HCT116 (cell line): ENCODE results near the gene AUTS2.

ENCODE experiments used
- CBX3 ChIP-seq: IDR thresholded peaks from 2 replicates; pipeline ENCODE4 v1.6.1; 2012; ENCODE audit warnings: low read depth
- CEBPB ChIP-seq: IDR thresholded peaks from 2 replicates; pipeline ENCODE4 v1.6.1; 2012; ENCODE audit warnings: low read depth
- EZH2 ChIP-seq: fragments of 200-600 bp; sonication (generic); IDR thresholded peaks from 2 replicates; pipeline ENCODE4 v1.6.1; 2017; ENCODE audit warnings: antibody characterized with exemption, mixed run types
- EZH2phosphoT487 ChIP-seq: fragments of 200-600 bp; IDR thresholded peaks from 2 replicates; pipeline ENCODE4 v1.6.1; 2018; ENCODE audit warnings: antibody characterized with exemption, borderline replicate concordance
- JUND ChIP-seq: IDR thresholded peaks from 2 replicates; pipeline ENCODE4 v1.6.1; 2012
- MAX ChIP-seq: IDR thresholded peaks from 2 replicates; pipeline ENCODE4 v1.6.1; 2012
- POLR2A ChIP-seq: IDR thresholded peaks from 2 replicates; pipeline ENCODE4 v1.7.0; 2011; ENCODE audit warnings: borderline replicate concordance; ENCODE audit not compliant: insufficient read depth, insufficient read length; ENCODE audit errors: extremely low read depth
- RAD21 ChIP-seq: IDR thresholded peaks from 2 replicates; pipeline ENCODE4 v1.6.1; 2012; ENCODE audit warnings: low read depth, mild to moderate bottlenecking
- SP1 ChIP-seq: IDR thresholded peaks from 2 replicates; pipeline ENCODE4 v1.6.1; 2012; ENCODE audit warnings: low read depth
- SRF ChIP-seq: IDR thresholded peaks from 2 replicates; pipeline ENCODE4 v1.6.1; 2012; ENCODE audit warnings: low read depth
- YY1 ChIP-seq: IDR thresholded peaks from 2 replicates; pipeline ENCODE4 v1.6.1; 2011; ENCODE audit warnings: low read length, low read depth, moderate library complexity, mild to moderate bottlenecking; ENCODE audit not compliant: insufficient replicate concordance; ENCODE audit errors: extremely low read depth
- ZBTB33 ChIP-seq: IDR thresholded peaks from 2 replicates; pipeline ENCODE4 v1.6.1; 2011; ENCODE audit warnings: mild to moderate bottlenecking, low read length, moderate library complexity; ENCODE audit not compliant: insufficient replicate concordance; ENCODE audit errors: extremely low read depth
- TF ChIP-seq, protein P1 (sequence below), 3 experiments: fragments of 200-600 bp in 1 of 3; sonication (generic) in 1 of 3; IDR thresholded peaks in 2 of 3; conservative IDR thresholded peaks in 1 of 3; 2 replicates each; pipeline ENCODE4 v1.5.1; 2012 to 2017; ENCODE audit warnings: low read depth in 2 of 3, low read length in 2 of 3, antibody characterized with exemption in 1 of 3, borderline replicate concordance in 1 of 3, control low read depth in 1 of 3, mild to moderate bottlenecking in 1 of 3, mixed read lengths in 1 of 3, mixed run types in 1 of 3, moderate library complexity in 1 of 3; ENCODE audit not compliant: insufficient read depth in 1 of 3

- TF ChIP-seq MAX: no peak
- TF ChIP-seq, protein P1, sequence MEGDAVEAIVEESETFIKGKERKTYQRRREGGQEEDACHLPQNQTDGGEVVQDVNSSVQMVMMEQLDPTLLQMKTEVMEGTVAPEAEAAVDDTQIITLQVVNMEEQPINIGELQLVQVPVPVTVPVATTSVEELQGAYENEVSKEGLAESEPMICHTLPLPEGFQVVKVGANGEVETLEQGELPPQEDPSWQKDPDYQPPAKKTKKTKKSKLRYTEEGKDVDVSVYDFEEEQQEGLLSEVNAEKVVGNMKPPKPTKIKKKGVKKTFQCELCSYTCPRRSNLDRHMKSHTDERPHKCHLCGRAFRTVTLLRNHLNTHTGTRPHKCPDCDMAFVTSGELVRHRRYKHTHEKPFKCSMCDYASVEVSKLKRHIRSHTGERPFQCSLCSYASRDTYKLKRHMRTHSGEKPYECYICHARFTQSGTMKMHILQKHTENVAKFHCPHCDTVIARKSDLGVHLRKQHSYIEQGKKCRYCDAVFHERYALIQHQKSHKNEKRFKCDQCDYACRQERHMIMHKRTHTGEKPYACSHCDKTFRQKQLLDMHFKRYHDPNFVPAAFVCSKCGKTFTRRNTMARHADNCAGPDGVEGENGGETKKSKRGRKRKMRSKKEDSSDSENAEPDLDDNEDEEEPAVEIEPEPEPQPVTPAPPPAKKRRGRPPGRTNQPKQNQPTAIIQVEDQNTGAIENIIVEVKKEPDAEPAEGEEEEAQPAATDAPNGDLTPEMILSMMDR (IDR thresholded peaks at IDR 0.05 in 2 of 3, conservative IDR thresholded peaks at IDR 0.05 in 1 of 3; ENCODE audit: borderline replicate concordance in 1 of 3, insufficient read depth in 1 of 3, low read depth in 2 of 3, low read length in 2 of 3): no peak
- no peak for TF ChIP-seq CEBPB
- TF ChIP-seq JUND: no peak
- TF ChIP-seq EZH2phosphoT487: no peak
- no peak for TF ChIP-seq RAD21
- TF ChIP-seq YY1: no peak
- no peak for TF ChIP-seq POLR2A
- no peak for TF ChIP-seq SRF
- no peak for TF ChIP-seq SP1
- no peak for TF ChIP-seq ZBTB33
- TF ChIP-seq CBX3: no peak
- TF ChIP-seq EZH2: no peak
These were observed 992.0 kb downstream of the AUTS2 start for GRCh38 chr7:70590126-70590854.
